Epithelial cell of prostate (primary cell): ENCODE measurements around the gene LMTK2.

ENCODE experiments used
- DNase-seq: peaks from one replicate; pipeline ENCODE4 v3.0.0-alpha.2; 2011; ENCODE audit warnings: low read depth, low spot score
- H3K27ac ChIP-seq: fragments of 450-650 bp; 2 replicates; pipeline ENCODE4 v1.5.1; 2017; ENCODE audit warnings: mild to moderate bottlenecking

Gene LMTK2

DNA sequence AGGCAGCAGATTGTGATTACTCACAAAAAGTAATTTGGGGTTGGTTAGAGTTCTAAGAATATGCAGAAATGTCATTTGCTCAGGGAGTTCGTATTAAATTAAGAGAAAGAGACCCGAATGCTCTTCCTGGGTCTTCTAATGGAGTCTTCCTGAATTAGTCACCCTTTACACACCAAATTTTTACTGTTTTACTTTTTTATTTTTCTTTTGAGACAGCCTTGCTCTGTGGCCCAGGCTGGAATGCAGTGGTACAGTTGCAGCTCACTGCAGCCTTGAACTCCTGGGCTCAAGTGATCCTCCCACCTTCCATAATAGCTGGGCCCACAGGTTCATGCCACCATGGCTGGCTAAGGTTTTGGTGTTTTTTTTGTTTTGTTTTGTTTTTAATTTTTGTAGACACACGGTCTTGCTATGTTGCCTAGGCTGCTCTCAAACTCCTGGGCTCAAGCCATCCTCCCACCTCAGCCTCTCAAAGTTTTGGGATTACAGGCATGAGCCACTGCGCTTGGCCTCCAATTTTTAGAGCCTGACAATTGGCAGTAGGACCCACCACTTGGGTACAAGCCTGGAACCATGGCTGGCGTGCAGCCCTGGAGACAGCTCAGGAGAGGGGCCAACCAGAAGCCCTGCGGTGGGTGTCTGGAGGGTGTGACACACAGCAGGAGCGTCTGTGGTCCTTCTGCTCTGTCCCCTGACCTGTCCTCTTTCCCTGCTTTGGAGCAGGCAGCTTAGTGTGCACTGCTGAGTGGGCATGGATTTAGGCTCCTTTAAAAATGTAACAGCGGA lies 88.2 kb downstream of the LMTK2 start:
- no peak for DNase-seq
- no peak overlapping the region for H3K27ac ChIP-seq

DNA sequence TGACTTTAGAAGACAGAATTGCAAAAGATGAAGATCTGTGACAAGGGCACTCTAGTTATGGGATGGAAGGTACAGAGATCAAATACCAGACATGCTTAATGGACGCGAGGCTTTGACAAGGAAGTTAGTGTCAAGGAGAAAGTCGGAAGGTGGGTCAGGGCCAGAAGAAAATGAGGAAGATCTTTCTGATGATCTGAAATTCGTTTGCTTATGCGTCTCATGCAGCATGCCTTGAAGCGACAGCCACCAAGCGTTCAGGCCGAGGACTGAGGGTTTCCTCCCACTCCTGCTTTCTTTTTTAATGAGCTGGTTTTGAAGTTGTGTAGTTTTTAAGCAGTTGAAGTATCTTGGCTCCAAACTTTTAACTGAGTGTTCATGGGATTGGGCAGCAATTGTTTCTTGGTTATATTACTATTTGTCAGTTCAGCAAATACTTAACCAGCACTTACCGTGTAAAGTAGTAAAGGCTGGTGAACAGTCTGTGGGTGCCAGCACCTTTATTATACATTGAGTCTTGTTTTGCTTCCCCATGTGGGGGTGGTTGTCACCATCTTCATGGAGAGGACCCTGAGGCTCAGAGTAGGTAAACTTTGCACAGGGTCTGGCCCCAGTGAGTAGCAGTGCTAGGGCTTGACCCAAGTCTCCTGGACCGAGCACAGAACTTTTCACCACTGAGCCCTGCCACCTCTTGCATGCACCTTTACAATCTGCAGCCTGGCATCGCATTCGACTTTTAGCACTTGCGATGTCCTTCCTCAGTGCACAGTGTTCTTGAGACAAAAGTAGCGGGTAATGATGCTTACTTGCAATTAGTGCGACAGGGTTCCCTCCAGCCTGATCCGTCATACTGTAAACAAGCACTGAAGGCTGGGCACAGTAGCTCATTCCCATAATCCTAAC lies 90.3 kb downstream of the LMTK2 start:
- no peak for DNase-seq
- no peak overlapping the region for H3K27ac ChIP-seq

DNA sequence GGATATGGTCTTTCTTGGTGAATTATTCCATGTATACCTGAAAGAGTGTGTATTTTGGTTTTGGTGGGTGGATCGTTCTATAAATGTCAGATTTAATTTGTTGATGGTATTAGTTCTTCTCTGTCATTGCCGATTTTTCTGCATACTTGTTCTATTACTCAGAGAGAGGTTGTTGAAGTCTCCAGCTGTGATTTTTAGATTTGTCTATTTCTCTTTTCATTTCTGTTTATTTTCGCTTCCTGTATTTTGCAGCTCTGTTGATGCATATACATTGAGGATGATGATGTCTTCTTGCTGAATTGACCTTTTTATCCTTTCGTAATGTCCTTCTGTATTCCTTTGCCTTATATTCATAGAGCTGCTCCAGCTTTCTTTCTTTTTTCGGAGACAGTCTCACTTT lies 92.5 kb downstream of the LMTK2 start:
- DNase-seq = no peak
- H3K27ac ChIP-seq = no peak overlapping the region

DNA sequence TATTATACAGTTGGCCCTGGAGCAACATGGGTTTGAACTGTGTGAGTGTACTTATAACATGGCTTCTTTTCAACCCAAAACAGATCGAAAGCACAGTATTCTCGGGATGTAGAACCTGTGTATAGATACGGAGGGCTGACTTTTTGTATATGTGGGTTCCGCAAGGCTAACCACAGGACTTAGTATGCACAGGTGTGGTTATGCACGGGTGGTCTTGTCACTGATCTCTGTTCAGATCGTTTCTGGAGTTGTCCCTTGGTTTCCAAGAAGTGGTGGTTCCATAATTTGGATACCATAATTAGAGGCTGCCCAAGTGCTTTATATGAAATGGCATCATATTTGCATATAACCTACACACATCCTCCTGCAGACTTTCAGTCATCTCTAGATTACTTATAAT lies 93.7 kb downstream of the LMTK2 start:
- DNase-seq = no peak
- no peak overlapping the region for H3K27ac ChIP-seq

DNA sequence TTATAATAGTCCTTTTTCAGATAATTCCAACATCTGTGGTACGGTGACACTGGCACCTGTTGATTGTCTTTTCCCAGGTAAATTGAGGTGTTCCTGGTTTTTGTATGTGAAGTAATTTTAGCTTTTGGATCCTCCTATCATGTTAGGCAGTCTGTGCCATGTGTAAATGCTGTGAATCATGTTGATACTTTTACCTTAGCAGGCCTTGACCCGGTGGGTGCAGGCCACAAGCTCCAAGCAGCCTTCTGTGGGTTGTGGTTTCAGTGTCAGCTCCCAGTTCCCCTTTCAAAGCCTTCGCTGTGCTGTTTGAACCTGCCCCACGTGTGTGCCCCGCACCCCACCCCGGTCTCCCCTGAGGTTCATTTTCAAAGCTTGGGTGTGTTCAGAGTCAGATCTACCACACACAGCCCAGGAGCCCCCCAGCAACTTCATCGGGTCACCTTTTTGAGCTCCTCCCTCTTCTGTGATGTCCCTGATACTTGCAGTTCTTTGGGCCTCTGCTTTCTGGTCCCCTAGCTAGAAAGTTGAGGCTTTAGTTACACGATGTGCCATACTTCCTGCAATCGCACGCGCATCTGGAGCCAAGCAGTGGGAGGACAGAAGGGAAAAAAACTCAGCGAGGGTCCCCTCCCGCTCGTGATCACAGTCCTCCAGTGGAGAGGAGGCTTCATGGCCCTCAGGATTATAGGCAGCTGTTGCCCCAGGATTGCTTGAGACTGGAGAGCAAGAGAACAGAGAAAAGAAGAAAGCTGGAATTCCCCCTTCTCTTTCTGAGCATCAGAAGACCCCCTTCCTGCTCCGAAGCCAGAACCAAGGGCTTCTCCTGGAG lies 95.9 kb downstream of the LMTK2 start:
- no peak for DNase-seq
- no peak overlapping the region for H3K27ac ChIP-seq

DNA sequence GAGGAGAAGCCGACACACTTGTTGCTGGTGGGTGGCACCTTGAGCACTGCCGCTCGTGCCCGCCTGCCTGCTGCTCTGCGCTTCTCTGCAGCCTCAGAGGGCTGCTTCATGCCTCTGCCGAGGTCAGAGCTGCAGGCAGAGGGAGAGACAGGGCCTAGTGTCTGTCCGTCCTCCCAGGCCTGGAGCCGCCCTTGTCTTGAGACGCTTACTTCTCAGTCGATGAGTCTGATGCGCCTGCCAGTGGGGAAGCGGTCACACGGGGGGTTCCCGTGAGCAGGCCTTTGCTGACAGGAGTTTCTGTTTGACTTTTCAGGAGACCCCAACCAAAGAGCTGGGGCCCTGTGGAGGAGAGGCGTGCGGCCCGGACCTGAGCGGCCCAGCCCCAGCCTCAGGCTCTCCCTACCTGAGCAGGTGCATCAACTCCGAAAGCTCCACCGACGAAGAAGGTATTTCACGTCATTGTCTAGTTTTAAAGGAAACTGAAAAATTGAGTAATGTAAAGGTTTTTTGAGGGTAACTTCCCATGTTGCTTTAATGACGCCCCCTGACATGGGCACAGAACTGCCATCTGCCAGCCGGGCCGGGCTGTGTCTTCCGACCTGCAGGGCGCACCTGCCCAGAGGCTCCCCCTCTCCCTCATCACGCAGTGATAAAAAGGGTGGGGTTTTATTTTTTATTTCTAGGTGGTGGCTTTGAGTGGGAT lies 96.8 kb downstream of the LMTK2 start:
- H3K27ac ChIP-seq = no peak overlapping the region
- DNase-seq = no peak

DNA sequence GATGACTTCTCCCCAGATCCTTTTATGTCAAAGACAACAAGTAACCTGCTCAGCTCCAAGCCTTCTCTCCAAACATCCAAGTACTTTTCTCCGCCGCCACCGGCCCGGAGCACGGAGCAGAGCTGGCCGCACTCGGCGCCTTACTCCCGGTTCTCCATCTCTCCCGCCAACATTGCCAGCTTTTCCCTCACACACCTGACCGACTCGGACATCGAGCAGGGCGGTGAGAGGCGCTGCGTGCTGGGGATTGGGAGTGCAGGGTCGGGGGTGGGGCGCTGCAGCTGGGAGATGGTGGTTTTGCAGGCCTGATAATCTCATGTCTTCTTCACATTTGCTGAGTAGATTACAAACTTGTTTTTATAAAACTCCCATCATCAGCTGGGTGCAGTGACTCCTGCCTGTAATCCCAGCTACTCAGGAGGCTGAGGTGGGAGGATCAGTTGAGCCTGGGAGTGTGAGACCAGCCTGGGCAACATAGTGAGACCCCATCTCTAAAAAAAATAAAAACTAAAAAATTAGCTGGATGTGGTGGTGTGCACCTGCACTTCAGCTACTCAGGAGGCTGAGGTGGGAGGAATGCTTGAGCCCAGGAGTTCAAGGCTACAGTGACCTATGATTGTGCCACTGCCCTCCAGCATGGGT lies 97.4 kb downstream of the LMTK2 start:
- no peak overlapping the region for H3K27ac ChIP-seq
- no peak for DNase-seq

DNA sequence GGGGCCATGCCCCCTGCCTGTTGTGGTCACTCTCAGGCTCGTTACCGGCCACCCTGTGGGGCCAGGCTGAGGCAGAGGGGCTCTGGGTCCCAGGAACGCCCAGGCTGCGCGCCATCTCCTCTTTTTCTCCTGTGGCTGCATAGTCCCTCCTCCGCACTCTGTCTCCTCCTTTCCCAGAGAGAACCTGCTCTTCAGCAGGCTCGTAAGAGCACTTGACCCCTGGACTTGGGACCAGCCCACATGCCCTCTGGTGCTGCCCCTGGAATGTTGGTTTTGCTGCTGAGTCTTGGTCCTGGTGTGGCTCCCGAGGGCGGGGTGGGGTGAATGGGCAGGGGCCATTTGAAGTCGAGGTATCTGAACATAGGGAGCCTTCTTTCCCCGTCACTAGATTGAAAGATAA lies 98.0 kb downstream of the LMTK2 start:
- DNase-seq = no peak

DNA sequence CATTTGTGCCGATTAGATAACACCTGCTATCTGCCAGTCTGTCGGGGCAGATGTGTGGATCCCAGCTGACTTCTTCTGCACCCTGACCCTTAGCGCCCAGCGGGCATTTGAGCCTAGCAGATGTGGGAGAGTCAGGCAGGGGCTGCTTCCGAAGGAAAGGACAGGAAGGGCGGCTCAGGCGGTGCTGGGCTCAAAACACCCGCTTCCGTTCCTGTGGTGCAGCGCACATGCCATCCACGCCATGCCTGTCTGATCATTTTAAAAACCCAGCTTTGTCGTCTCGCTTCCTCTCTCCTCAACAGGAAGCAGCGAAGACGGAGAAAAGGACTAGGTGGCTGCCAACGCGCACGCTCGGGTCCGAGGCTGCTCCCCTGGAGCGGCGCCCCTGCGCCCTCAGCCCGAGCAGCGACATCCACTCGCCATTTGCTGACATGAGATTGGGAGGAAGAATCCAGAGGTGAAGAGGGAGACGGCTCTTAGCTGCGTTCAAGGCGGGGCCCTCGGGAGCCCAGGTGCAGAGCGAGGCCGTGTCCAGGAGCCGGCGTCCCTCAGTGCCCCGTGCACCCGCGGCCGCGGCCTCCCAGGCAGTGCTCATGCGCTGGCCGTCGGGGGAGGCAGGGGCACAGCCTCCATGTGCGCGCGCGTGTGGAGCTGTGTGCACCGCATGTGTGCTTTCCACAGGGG lies 98.6 kb downstream of the LMTK2 start:
- DNase-seq = no peak
- no peak overlapping the region for H3K27ac ChIP-seq

More for the DNA sequence above, 98.0 kb downstream of the LMTK2 start:
- H3K27ac ChIP-seq = no peak overlapping the region

DNA sequence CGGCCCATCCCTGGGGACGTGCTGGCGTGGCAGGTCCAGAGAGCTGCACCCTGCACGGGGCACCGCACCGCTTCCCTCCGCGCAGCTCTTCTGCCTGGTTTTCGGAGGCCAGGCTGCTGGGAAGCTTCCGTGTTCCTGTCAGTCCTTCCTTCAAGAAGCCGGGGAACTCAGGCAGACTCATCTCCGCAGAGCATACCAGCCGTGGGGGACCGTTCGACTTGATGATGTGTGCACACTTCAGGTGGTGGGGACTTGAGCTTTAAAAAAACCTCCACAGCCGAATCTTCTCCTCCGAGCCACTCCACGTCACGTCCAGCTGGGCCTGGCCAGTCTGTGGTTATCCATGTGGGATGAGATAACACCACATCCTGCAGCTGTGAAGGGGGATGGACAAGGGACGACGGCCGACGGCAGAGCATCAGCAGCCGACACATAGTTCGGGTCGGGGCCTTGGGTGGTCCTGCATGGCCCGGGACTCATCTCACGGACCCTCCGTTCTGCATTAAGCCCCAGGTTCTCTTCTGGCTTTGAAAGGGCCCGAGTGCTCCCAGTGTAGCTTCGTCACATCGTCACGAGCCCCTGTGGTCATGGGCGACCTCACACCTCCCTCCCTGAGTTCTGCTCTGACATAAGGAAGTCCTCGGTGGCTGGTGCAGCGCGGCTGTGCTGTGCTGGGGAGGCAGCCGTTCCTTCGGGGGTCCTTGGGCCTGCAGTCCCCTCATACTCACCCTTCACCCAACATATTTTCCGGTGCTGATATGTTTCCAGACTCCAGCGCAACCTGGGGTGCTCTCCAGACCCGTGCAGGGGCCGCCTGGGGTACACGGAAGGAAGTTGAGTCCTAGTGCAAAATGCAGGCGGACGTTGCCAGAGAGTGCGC lies 100.0 kb downstream of the LMTK2 start:
- no peak for DNase-seq
- H3K27ac ChIP-seq = no peak overlapping the region

DNA sequence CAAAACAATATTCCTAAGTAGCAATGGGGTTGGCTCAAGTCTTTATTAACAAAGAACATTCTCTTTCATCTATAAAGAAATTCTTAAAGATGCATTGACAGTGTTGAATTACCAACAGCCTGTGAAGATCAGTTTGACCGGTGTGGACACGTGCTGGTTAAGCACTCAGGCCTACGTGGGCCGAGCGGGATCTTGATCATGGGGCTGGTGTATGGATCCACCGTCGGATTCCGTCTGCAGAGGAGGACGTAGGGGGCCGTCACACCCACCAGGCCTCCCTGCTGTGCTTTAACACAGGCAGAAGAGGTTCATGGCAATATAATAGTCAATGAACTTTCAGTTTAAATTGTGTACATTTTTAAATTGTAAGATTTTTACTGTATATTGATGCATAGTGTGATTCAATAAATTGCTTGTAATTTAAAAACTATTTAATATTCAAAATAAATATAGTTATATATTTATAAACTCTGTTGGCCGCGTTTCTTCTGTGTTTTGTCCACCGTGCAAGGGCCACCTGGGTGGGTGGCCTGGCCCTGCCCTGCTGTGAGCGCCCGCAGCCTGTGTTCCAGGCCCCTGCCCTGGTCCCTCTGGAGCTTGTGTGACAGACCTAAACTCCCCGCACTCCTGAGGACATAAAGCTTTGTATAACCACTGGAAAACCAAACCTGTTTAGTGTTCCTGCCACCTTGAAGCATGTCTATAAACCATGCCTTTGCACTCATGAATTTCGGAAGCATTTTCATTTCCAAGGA lies 102.7 kb downstream of the LMTK2 start:
- no peak overlapping the region for H3K27ac ChIP-seq
- no peak for DNase-seq

DNA sequence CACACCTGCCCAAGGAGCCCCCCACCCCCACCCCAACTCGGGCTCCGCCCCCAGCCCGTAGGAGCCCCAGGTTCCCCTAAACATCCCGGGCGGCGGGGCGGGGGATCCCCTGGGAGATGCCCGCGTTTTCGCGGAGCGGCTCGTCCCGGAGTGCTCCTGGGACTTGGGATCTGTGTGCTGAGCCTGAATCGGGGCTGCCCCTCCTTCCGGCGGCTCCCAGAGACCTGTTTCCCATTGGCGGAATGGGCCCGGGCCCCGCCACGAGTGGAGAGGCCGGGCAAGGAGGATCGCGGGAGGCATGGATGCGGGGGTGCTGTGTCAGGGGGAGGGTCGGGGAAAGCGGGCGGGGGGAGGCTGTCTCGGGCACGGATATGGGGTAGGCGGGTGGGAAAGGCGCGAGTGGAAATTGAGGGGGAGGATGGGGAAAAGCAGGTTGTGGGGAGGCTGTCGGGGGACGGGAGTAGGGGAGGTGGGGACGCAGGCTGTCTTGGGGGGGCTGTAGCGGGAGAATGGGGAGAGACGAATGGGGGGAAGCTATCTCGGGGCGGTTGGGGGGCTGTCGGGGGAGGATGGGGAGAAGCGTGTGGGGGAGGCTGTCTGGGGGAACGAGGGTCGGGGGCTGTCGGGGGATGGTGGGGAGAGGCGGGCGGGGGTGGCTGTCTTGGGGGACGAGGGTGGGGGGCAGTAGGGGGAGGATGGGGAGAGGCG lies 104.0 kb downstream of the LMTK2 start:
- H3K27ac ChIP-seq = no peak overlapping the region
- no peak for DNase-seq

DNA sequence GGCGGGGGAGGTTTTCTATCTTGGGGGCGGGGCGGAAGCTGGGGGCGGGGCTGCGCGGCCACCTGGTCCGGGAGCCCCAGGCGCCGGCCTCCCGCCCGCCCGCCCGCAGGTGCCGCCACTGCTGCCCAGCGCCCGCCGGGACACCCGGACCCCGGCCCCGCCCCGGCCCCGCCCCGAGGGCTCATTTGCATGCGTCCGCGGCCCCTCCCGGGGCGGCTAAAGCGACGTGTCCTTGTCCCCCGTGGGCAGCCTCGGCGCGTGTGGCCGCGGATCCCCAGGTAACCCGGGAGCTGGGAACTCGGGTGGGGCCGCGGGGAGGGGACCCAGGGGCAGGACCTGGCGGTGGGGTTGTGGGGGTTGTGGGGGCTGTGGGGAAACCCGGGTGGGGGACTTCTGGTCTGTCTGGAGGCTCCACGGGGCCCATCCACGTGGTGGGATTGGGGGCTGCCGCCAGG lies 104.6 kb downstream of the LMTK2 start, which contains the start of gene BHLHA15:
Gene BHLHA15, plus strand, starts transcription at position 219 of the 455 bp plus-strand sequence. CDS start 871 bp downstream, outside the sequence.
- H3K27ac ChIP-seq = no peak within 1 kb of the TSS
- DNase-seq = no peak

DNA sequence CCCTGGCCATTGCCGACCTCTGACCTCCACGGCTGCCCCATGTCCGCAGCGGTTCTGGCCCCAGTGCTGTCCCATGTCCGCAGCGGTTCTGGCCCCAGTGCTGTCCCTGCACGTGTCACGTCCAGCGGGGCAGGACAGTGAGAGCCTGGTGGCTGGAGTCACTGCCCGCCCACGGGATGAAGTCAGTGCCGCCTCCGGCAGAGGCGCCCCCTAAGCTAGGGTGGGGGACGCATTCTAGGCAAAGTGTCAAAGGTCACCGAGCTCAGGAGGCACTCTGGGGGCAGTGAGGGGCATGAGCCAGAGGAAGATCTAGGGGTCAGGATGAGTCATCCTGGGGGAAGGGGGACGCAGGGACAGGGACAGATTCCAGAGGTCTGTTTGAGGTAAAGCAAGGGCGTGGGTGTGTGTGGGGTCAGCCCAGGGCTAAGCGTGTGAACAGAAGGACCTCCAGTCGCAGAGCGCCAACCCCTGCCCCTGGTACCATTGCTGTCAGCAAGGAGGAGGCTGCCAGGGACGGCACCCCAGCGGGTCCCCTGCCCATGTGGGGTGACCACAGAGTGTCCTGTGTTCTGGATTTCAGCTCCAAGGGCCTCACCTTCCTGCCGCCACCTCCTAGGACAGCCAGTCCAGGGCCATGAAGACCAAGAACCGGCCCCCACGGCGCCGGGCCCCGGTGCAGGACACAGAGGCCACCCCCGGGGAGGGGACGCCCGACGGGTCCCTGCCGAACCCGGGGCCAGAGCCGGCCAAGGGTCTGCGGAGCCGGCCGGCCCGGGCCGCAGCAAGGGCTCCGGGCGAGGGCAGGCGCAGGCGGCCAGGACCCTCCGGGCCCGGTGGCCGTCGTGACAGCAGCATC lies 105.2 kb downstream of the LMTK2 start:
- H3K27ac ChIP-seq = no peak overlapping the region
- no peak for DNase-seq

DNA sequence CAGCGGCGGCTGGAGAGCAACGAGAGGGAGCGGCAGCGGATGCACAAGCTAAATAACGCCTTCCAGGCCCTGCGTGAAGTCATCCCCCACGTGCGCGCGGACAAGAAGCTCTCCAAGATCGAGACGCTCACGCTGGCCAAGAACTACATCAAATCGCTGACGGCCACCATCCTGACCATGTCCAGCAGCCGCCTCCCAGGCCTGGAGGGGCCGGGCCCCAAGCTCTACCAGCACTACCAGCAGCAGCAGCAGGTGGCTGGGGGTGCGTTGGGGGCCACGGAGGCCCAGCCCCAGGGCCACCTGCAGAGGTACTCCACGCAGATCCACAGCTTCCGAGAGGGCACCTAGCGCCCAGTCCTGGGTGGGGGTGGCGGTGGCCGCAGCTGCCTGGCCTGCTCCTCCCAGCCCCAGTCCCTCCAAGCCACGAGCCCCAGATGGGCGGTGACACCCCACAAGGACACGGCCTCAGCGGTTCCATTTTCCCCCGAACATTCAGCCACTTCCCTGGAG lies 105.9 kb downstream of the LMTK2 start:
- DNase-seq = no peak
- no peak overlapping the region for H3K27ac ChIP-seq
